8988T (cell line): Measurements from ENCODE around the gene HMG20B.

Experiments
- DNase-seq: peaks from one replicate; pipeline ENCODE4 v3.0.0; 2011

HMG20B gene

GRCh38 chr19:3537438-3538240 lies 35.1 kb upstream of the HMG20B start:
- DNase-seq, result no peak

- DNase-seq, result no peak
Measured at GRCh38 chr19:3538258-3538929, 34.4 kb upstream of the HMG20B start.

- DNase-seq, result no peak
Measured at GRCh38 chr19:3538965-3539755, 33.6 kb upstream of the HMG20B start, which contains the start of gene TEKTIP1. TSS of gene TEKTIP1 (plus strand) at chr19:3539174. CDS start at chr19:3539178, 4 bp downstream.

GRCh38 chr19:3539756-3540118 lies 33.0 kb upstream of the HMG20B start:
- DNase-seq, result no peak

- DNase-seq, result no peak
Measured at GRCh38 chr19:3543150-3544057, 29.3 kb upstream of the HMG20B start.

- DNase-seq, result no peak
Measured at GRCh38 chr19:3544058-3544376, 28.7 kb upstream of the HMG20B start.

- peak; percentile 78 for DNase-seq
Measured at GRCh38 chr19:3544742-3545668, 27.7 kb upstream of the HMG20B start.

- DNase-seq, result no peak
Measured at GRCh38 chr19:3545669-3546034, 27.1 kb upstream of the HMG20B start.

- no peak for DNase-seq
Measured at GRCh38 chr19:3546119-3546518, 26.6 kb upstream of the HMG20B start.

- no peak for DNase-seq
Measured at GRCh38 chr19:3547301-3547731, 25.4 kb upstream of the HMG20B start.

GRCh38 chr19:3547767-3548282 lies 24.9 kb upstream of the HMG20B start:
- no peak for DNase-seq

- DNase-seq, result peak; percentile 7
Measured at GRCh38 chr19:3548606-3549005, 24.1 kb upstream of the HMG20B start.

- peak; percentile 4 for DNase-seq
Measured at GRCh38 chr19:3549816-3550215, 22.9 kb upstream of the HMG20B start.

GRCh38 chr19:3550947-3551791 lies 21.6 kb upstream of the HMG20B start:
- peak; percentile 13 for DNase-seq

GRCh38 chr19:3551792-3552095 lies 21.0 kb upstream of the HMG20B start:
- peak; percentile 5 for DNase-seq

GRCh38 chr19:3554254-3555083 lies 18.3 kb upstream of the HMG20B start:
- DNase-seq, result no peak

- peak; percentile 27 for DNase-seq
Measured at GRCh38 chr19:3555653-3556422, 16.9 kb upstream of the HMG20B start.

- no peak for DNase-seq
Measured at GRCh38 chr19:3556423-3556977, 16.2 kb upstream of the HMG20B start.
